NB4 (cell line): ENCODE results near the gene ALDH1L2.

Source experiments
- DNase-seq: peaks from one replicate; pipeline ENCODE4 v3.0.0; 2010; ENCODE audit warnings: low read depth
- H3K4me3 ChIP-seq: one replicate; pipeline ENCODE4 v1.5.1; 2011; ENCODE audit warnings: mild to moderate bottlenecking, low read depth, low read length, moderate library complexity
- CTCF ChIP-seq: IDR thresholded peaks from one replicate; pipeline ENCODE4 v1.5.1; 2012; ENCODE audit warnings: low read depth, low read length
- MAX ChIP-seq: IDR thresholded peaks from 2 replicates; pipeline ENCODE4 v1.6.1; 2011; ENCODE audit warnings: low read depth, low read length
- MYC ChIP-seq: IDR thresholded peaks from 2 replicates; pipeline ENCODE4 v1.6.1; 2011; ENCODE audit warnings: low read depth, low read length
- POLR2A ChIP-seq: IDR thresholded peaks from 2 replicates; pipeline ENCODE4 v1.6.1; 2011; ENCODE audit warnings: mild to moderate bottlenecking; ENCODE audit not compliant: insufficient read length; ENCODE audit errors: extremely low read depth

The ALDH1L2 gene

GRCh38 chr12:105053116-105053572 is 31.1 kb downstream of the ALDH1L2 start:
- no peak overlapping the region for H3K4me3 ChIP-seq
- no peak for TF ChIP-seq POLR2A
- TF ChIP-seq MYC: 0 out of 2 replicates have a peak, but pooled peaks have one; percentile 22
- peak; percentile 42; the same call in 1 of the 2 replicates for TF ChIP-seq MAX
- TF ChIP-seq CTCF: peak; percentile 98
- peak; percentile 93 for DNase-seq

GRCh38 chr12:105051981-105052380 is 32.3 kb downstream of the ALDH1L2 start:
- no peak for DNase-seq
- no peak for TF ChIP-seq MAX
- no peak for TF ChIP-seq MYC
- TF ChIP-seq POLR2A: no peak
- no peak for TF ChIP-seq CTCF
- H3K4me3 ChIP-seq: no peak overlapping the region

GRCh38 chr12:105048315-105048714 is 35.9 kb downstream of the ALDH1L2 start:
- peak; percentile 32 for DNase-seq
- TF ChIP-seq CTCF (no peak), POLR2A (no peak), MYC (no peak), MAX (no peak)
- no peak overlapping the region for H3K4me3 ChIP-seq

- no peak for TF ChIP-seq POLR2A
- TF ChIP-seq MYC: no peak
- TF ChIP-seq CTCF: no peak
- H3K4me3 ChIP-seq: no peak overlapping the region
- DNase-seq: peak; percentile 33
These were observed 37.0 kb downstream of the ALDH1L2 start for GRCh38 chr12:105047308-105047707.

GRCh38 chr12:105041186-105041585 is 43.1 kb downstream of the ALDH1L2 start:
- no peak for DNase-seq
- TF ChIP-seq MYC (no peak), POLR2A (no peak), MAX (no peak), CTCF (no peak)
- H3K4me3 ChIP-seq: no peak overlapping the region

GRCh38 chr12:105040476-105040875 is 43.8 kb downstream of the ALDH1L2 start:
- DNase-seq: no peak
- TF ChIP-seq CTCF (no peak), POLR2A (no peak), MAX (no peak)
- H3K4me3 ChIP-seq: no peak overlapping the region
